ENCODE data around the gene ERAP2.

- TF ChIP-seq CTCF (IDR thresholded peaks at IDR 0.05) (no peak), POLR2A (IDR thresholded peaks at IDR 0.05) (no peak)
Observed at GRCh38 chr5:96967400-96967799, 91.1 kb downstream of the ERAP2 start.
